Measurements from ENCODE around the gene RHCG.
"Not testable (repeated sequence)": the region's sequence is repeated elsewhere in the genome, so short reads cannot be mapped to it uniquely, and the experiment has no call there.

RHCG gene

GRCh38 chr15:89475661-89476060 is 20.7 kb downstream of the RHCG start:
- DNase-seq, result no peak

- peak; percentile 44 for DNase-seq
These were observed 23.6 kb downstream of the RHCG start for GRCh38 chr15:89472785-89473256.

GRCh38 chr15:89469426-89470096 is 26.8 kb downstream of the RHCG start:
- DNase-seq, result no peak

- not testable (repeated sequence) for DNase-seq
These were observed 27.6 kb downstream of the RHCG start for GRCh38 chr15:89468813-89469212.

GRCh38 chr15:89463113-89463512 is 33.3 kb downstream of the RHCG start:
- no peak for DNase-seq

GRCh38 chr15:89462198-89462912 is 34.0 kb downstream of the RHCG start:
- peak; percentile 21 for DNase-seq

- DNase-seq, result no peak
These were observed 35.0 kb downstream of the RHCG start for GRCh38 chr15:89461386-89461785.

- no peak for DNase-seq
These were observed 36.3 kb downstream of the RHCG start for GRCh38 chr15:89460048-89460447.

GRCh38 chr15:89459271-89460038 is 36.9 kb downstream of the RHCG start:
- DNase-seq, result no peak

- DNase-seq, result no peak
These were observed 37.9 kb downstream of the RHCG start for GRCh38 chr15:89458440-89458839.

GRCh38 chr15:89457086-89457485 is 39.3 kb downstream of the RHCG start:
- DNase-seq, result no peak

- DNase-seq, result no peak
These were observed 40.8 kb downstream of the RHCG start for GRCh38 chr15:89455535-89455934.

GRCh38 chr15:89452330-89452836 is 44.0 kb downstream of the RHCG start:
- no peak for DNase-seq

GRCh38 chr15:89451846-89452245 is 44.5 kb downstream of the RHCG start:
- no peak for DNase-seq

- DNase-seq, result no peak
These were observed 46.0 kb downstream of the RHCG start for GRCh38 chr15:89450076-89451006.

GRCh38 chr15:89448825-89449224 is 47.6 kb downstream of the RHCG start:
- DNase-seq, result no peak

- DNase-seq, result no peak
These were observed 48.7 kb downstream of the RHCG start for GRCh38 chr15:89447676-89448075.

- DNase-seq, result no peak
These were observed 50.0 kb downstream of the RHCG start for GRCh38 chr15:89446255-89446891.

GRCh38 chr15:89445518-89445917 is 50.9 kb downstream of the RHCG start:
- DNase-seq, result no peak

- DNase-seq, result no peak
These were observed 51.9 kb downstream of the RHCG start for GRCh38 chr15:89444241-89445225.

- DNase-seq, result no peak
These were observed 52.8 kb downstream of the RHCG start for GRCh38 chr15:89443581-89443980.
